GM21786 (cell line): ENCODE results near the gene BACE1.
"Not testable (repeated sequence)": the region's sequence is repeated elsewhere in the genome, so short reads cannot be mapped to it uniquely, and the experiment has no call there.

Source experiments
- ATAC-seq: cut with Tn5 transposase; IDR thresholded peaks from one replicate; pipeline ENCODE4 v1.9.1; 2021; ENCODE audit not compliant: unreplicated experiment

The BACE1 gene

DNA sequence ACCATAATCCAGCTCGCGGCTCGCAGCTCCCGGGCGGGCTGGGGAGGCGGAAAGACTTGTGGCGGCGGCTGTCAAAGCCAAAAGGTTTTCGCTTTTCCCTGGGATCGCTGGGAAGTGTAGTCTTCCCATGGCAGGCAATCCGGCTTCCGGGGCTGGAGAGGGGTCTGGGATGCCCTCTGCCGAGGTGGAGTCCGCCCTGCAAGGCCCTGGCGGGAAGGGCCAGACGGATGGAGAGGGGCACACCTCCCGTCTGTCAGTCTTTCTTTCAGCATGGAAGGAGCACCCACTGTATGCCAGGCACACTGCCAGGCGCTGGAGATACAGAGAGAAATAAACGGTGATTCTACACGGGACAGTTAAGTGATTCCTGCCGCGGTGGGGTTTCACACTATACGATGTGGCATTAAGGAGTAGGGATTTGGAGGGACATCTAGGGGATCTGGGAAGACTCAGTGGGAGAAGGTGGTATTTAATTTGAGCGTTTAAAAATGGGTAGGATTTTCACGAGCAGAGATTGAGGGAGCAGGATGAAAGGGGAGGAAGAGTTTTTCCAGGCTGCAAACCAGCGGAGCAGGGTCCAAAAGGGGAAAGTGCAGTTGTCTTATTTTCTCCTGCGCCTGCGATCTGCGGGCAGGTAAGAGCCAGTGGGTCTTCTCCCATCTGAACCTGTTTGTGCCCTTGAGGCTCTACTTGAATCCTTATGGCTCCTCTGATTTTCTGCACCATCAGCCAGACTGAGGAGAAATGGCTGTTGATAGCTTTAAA is at the start of gene BACE1:
BACE1 (minus strand) TSS at position 60 of the 765 bp plus-strand sequence. CDS start 461 bp downstream, outside the sequence.
- ATAC-seq: no peak

DNA sequence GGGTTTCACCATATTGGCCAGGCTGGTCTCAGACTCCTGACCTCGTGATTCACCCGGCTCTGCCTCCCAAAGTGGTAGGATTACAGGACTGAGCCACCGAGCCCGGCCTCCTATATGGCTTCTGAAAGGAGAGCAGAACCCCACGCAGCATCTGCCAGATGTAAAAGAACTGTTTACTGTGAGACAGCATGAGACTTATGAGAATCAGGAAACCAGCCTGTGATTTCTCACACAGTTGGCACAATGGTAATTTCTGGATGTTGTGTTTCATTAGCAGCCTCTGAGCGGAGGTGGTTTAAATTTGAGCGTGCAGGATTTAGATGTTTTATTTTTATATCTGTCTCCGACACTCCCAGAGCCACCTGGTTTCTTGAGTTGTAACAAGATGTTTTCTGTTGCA is 45.4 kb upstream of the BACE1 start:
- ATAC-seq: no peak

DNA sequence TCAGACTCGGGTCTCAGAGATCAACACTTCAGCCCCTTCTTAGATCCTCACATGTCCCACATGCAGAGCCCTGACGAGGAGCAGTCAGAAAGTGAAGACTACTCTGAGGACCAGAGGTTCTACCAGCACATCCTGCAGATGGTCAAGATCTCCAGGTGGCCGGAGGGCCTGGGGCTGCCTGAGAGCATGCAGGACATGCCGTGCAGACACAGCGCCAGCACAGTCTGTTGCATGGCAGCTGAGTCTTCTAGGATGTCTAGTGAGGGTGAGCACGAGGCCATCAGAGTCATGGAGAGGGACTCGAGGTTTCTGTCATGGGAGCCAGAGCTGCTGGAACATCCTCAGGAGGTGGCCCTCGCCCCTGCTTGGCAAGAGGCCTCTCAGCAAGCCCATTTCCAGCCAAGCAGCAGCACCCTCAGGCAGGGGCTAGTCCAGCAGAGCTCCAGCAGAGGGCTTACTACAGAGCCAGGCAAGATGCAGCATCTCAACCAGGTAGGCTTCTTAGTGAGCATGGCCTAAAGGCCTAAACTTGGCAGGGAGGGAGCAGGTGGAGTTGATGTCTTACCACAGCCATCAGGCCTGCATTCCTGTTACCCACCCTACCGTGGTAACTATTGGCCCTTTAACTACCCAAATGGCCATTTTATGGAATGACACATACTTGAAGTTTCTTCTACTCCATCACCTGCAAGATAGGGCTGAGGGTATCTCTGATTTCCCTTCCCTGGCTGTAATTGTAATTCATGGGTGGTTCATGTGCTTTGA is 40.3 kb upstream of the BACE1 start:
- no peak for ATAC-seq

DNA sequence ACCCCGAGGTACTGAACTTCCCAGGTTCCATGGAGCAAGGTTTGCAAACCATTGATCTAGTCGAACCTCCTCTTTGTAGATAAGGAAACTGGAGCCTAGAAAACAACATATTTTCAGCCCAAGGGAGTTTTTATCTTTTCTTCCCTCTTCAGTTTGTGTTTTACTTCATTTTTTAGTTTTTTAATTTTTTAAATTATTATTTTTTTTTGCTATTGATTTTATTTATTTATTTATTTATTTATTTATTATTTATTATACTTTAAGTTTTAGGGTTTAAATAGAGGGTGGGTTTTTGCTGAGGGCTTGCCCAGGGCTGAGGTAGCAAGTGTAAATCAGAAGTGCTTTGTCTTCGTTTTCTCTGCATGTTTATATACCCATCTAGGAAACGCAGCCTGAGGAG is 38.5 kb upstream of the BACE1 start:
- ATAC-seq: no peak

DNA sequence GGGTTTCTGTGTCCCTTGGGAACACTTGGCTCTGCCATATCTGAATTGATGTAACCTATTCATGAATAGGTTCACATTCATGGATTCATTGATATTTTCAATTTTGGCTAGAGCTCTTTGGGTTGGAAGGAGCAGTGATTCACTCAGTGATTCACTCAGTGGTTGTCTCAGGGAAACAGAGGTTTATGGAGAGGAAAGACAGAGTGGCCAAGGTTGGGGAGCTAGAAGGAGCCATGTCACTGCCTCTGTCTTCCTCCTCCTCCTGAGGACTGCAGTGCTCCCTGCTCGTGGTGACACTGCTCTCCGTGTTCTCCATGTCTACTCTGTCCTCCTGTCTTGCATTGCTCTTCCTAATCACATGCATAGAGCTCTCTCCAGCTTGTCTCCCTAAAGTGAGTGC is 29.0 kb upstream of the BACE1 start:
- ATAC-seq: no peak

DNA sequence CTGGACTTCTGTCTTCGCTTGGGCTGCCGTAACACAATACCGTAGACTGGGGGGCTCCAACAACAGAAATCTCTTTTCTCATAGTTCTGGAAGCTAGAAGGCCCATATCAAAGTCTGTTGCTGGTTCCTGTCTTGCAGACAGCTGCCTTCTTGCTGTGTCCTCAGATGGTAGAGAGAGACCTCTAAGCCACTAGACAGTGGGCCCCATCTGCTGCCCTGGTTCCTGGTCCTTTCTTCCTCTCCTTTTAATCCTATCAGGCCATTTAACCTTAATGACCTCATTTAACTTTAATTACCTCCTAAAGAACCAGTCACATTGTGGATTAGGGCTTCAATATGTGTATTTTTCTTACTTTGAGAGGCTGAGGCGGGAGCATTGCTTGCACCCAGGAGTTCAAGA is 21.0 kb upstream of the BACE1 start:
- no peak for ATAC-seq

DNA sequence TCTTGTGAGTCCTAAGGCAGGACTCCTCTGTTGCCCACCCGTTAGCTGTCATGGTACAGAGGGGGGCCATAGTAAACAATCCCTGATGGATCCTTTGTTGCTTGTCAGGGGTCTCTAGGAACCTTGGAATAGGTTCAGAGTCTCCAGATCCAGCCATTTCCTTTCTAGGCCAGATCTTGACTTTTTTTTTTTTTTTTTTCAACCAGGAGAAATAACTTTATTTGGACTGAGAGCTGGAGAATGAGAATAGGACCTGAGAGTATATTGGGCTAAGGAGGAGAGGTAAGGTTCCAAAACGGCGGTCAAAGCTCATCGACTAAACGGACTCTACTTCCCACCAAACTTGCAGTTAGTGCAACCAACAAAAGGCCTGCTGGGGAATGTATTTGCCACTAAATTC is 19.3 kb upstream of the BACE1 start:
- ATAC-seq: no peak

DNA sequence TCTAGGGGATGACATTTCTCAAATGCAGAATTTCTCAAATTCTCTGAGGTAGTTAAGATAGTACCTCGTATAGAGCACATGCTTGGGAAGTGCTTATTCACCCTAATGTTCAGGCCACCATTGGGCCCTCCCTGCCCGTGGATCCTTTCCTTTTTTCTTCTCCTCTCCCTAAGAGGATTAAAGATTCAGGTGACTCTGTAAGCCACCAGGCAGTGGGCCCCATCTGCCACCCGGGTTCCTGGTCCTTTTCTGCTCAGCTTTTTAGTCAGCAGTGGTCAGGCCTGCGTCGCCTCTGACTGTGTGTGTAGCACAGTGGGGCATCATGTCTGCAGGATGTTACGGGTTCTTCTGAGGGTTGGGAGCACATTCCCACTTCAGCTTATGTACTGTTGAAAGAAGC is 18.8 kb upstream of the BACE1 start:
- ATAC-seq: no peak

DNA sequence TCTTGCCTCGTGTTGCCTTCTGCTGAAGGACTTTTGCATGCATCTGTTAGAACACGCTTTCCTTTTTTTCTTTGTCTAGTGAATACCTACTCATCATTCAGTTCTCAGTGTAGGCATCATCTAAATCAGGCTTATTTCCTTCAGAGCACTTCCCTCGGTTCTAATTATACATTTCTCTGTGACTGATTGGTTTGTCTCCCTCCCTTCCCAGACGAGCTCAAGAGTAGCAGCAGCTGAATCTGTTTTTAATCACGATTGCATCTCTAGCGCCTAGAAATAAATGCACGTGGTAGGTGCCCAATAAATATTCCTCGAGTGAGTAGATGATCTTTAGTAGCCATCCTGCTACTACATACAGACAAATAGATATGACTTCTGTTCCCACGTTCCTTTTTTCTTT is 17.9 kb upstream of the BACE1 start:
- ATAC-seq: no peak

DNA sequence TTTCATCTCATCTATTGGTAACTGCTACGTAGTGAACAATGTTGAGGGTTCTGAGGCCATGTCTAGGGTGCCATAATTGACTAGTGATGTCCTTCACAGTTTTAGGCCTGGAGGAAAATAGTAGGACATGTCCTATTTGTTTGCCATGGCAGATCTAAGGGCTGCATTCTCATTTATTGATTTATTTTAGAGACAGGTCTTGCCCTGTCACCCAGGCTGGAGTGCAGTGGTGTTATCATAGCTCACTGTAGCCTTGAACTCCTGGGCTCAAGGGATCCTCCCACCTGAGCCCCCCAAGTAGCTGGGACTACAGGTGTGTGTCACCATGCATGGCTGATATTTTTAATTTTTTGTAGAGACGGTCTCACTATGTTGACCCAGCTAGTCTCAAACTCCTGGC is 16.8 kb upstream of the BACE1 start:
- ATAC-seq: no peak

DNA sequence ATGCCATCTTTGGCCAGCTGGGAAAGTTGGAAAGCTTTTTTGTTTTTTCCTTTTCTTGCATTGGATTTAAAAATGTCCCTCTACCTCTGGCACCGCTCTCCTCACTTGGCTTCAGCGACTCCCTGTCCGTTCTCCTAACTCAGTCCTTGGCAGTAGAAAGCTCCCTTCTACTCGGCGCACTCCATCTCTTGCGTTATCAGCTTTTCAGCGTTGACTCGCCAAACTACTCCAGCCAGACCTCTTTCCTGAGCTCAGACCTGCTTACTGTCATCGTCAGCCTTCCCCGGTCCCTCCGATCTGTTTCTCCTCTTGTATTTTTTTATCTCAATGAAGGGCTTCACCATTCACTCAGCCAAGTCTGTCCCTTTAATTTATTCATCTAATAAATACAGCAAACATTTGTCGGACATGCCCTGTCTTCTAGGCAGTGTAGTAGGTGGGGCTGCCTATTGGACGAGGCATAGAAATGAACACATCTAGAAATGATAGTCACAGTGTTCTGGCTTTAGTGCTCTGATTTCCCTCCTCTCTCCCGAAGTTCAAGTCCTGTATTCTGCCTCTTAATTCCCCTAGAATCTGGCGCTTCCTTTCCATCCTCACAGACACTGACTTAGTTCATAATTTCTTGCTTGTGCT is 12.4 kb upstream of the BACE1 start:
- ATAC-seq: peak; percentile 3

DNA sequence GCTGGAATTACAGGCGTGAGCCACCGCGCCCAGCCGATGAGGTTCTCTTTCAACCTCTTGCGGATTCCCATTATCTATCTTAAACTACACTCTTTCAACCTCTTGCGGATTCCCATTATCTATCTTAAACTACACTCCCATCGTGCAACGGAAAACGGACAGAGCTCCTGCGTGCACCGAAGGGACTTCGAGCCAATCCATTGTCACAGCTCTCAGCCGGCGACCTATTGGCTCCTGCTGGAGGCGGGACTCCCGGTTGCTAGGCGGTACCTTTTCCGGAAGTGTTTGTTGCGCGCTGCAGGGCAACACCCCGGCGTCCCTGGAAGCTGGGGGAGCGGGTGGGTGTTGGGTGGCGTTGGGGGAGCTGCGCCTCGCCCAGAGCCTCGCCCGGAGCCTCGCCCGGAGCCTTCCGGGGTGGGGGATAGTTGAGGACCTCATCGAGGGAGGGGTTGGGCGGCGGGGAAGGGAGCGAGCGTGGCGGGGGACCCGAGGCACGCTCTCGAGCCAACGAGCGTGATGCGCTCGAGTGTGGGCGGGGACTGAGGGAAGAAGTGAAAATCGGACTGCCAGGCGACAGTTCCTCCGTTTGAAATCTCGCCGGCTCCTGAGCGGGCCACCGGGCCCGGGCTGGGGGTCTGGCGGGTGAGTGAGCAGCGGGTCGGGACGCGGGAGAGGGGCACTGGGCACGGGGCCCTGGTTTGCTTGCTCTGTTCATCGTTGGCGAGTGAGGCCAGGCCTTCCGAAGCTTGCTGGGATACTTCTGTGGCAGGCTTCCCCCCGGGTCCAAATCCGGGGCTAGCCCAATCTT is 11.7 kb upstream of the BACE1 start, which contains the start of gene CEP164:
CEP164 (plus strand) TSS at position 288 of the 808 bp plus-strand sequence. CDS start 10,733 bp downstream, outside the sequence.
- peak; percentile 96 for ATAC-seq

DNA sequence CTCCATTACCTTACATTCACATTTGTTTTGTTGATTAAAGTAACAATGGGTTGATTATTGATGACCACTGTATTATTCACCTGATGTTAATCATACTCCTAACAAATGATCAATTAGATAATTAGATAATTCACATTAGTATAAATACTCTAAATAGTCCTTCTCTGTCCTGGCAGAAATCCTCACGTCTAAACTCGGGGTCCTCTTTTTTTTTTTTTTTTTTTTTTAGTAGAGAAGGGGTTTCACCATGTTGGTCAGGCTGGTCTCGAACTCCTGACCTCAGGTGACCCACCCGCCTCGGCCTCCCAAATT is 11.2 kb upstream of the BACE1 start:
- not testable (repeated sequence) for ATAC-seq

DNA sequence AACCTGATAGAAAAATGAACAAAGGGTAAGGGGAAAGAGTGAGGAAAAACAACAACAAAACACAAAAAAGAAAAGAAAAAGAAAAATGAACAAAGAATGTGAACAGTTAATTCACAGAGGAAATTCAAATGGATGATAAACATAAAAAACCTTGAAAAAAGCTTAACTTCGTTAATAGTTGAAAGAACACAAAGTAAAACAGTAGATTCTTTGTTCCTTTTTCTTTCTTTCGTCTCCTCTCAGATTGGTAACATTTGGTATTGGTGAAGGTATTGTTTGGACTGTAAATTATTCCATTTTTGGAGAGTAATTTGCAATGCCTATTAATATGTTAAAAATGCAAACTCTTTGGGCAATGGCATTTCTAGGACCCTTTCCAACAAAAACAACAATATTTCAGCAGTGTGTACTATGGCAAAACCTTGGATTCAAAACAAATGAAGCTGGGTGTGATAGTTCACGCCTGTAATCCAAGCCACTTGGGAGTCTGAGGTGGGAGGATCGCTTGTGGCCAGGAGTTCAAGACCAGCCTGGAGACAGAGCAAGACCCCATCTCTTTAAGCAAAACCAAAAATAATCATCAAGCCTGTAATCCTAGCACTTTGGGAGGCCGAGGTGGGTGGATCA is 3.3 kb upstream of the BACE1 start:
- no peak for ATAC-seq

DNA sequence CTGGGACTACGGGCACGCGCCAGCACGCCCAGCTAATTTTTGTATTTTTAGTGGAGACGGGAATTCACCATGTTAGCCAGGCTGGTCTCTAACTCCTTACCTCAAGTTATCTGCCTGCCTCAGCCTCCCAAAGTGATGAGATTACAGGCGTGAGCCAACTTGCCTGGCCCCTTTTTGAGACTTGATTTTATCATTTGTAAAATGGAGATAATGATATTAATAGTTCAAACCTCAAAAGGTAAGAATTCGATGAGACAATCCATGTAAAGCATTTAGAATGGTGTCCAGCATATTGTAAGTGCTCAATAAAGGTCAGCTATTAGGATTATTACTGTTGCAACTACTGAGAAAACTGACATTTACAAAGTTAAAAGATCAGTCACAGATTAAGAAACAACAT is 2.7 kb upstream of the BACE1 start:
- ATAC-seq: no peak

DNA sequence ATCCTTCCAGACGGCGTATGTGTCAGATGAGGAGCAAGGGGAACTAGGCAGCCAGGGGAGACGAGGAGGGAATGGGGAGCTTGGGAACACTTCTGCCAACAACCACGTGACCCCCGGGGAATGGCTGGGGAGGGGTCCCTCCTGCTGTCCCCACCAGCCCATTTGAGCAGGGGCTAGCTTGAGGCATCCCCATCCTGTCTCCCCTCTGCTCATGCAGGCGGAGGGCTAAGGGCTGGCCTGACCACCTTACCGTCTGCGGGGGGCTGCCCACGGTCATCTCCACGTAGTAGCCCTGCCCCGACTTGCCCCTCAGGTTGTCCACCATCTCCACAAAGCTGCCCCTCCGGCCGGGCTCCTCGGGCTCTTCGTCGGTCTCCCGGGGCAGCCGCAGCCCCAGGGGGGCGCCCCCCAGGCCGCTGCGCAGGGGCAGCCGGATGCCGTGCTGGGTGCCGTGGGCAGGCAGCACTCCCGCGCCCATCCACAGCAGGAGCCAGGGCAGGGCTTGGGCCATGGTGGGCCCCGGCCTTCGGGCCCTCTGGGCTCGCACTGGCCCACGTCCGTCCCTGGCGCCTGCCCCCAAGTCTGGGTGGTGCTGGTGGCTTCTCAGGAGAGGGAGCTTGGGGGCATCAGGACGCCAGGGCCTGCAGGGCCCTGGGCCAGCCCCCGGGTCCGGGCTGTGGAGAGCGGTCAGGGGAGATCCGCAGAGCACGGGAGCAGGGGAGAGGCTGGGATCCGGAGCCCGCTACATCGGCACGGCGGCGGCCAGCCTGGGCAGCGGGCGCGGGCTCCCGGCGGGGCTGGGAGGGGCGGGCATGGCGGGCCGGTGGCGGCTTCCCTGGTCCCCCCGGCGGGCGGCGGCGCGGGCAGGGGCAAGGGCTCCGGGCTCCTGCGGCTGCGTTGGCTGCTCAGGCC is 515 bp downstream of the BACE1 start:
- no peak for ATAC-seq

DNA sequence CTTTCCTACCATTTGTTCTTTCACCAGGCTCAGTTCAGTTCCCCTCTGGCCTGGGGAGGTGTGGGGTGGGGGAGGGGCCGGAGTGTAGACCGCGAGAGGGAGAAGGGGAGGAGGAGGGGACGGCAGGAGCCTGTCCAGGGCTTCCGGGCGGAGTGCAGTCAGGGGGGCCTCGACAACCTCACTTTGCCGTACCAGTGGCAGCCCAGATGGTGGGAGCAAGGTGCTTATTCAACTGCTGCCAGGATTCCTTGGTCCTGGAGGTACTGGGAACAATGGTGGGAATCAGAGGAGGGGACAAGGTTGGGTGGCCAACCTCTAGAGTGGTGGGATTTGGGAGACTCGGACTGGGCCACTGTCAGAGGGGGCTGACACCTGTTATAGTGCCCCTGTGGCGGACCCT is 1.2 kb downstream of the BACE1 start:
- ATAC-seq: no peak

DNA sequence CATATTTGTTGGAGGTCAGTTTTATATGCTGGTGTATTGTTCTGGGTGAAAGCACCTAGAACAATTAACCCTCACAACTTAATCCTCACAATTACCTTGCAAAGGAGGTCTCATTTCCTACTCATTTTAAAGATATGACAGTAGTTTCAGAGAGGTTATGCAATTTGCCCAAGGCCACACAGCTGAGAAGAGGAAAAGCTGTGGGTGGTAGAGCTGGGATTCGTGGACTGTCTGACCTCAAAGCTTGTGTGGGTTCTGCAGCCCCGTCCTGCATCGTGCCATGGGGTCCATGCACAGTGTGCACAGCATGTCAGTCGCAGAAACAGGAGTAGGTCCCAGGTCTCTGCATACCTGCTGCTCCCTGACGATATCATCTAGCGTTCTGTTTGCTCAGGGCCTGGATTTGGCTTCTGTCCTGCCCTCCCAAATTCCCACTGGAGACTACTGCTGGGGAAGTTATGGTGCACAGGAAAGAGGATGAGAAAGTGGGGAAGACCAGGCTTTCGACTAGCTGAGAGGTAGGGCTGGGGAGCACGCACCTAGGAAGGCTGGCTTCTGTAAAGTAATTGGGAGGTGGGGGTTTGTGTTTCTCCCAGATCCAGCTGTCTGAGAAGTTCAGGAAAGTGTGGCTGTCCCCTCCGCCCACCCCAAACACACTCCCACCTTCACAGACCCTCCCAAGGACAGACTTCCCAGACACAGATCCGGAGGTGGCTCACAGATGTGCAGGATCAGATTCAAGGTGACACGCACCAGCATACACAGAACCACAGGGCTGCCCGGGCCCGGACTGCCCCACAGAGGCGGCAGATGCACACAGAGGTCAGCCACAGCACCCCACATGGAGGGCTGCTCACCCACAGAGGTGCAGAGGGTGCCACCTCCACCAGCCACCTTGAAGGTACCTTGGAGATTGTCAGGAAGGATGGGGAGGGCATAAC is 2.0 kb downstream of the BACE1 start:
- no peak for ATAC-seq

DNA sequence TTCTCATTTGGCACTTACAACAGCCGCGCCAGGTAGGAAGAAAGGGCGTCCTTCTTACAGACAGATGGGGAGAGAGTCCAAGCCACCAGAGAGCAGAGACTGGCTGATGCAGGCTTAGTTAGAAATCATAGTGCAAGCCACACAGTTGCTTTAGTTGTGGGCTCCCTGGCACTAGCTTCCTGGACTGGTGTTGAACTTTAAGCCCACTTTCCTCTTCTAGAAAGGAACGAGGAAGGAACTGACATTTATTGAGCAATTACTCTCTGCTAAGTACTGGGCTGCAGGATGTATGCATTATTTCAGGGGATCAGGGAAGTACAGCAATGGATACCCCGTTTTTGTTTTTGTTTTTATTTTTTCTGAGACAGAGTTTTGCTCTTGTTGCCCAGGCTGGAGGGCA is 3.0 kb downstream of the BACE1 start:
- ATAC-seq: no peak
